KMS-11 (cell line): ENCODE results near the gene CD81.

Experiments
- H2AFZ ChIP-seq: fragments of 200-600 bp; sonication (generic); 2 replicates; pipeline ENCODE4 v1.6.1; 2016; ENCODE audit warnings: antibody characterized with exemption, mixed run types, low read depth
- H3K27ac ChIP-seq: fragments of 200-600 bp; sonication (generic); 2 replicates; pipeline ENCODE4 v1.6.1; 2016; ENCODE audit warnings: mild to moderate bottlenecking, mixed run types
- H3K27me3 ChIP-seq: fragments of 200-600 bp; sonication (generic); 2 replicates; pipeline ENCODE4 v1.6.1; 2017; ENCODE audit warnings: mild to moderate bottlenecking, low read depth, mixed run types, moderate library complexity; ENCODE audit not compliant: insufficient read depth
- H3K36me3 ChIP-seq: fragments of 200-600 bp; sonication (generic); 2 replicates; pipeline ENCODE4 v1.6.1; 2017; ENCODE audit warnings: mild to moderate bottlenecking, mixed run types; ENCODE audit not compliant: insufficient read depth
- H3K4me1 ChIP-seq: fragments of 200-600 bp; sonication (generic); 2 replicates; pipeline ENCODE4 v1.6.1; 2016; ENCODE audit warnings: mild to moderate bottlenecking, low read depth, mixed run types; ENCODE audit not compliant: poor library complexity, severe bottlenecking
- H3K4me2 ChIP-seq: fragments of 200-600 bp; sonication (generic); 2 replicates; pipeline ENCODE4 v1.7.0; 2016; ENCODE audit warnings: mild to moderate bottlenecking, mixed run types
- H3K4me3 ChIP-seq: fragments of 200-600 bp; sonication (generic); IDR thresholded peaks from 2 replicates; pipeline ENCODE4 v1.6.1; 2017; ENCODE audit warnings: low read depth, low read length, mixed read lengths; ENCODE audit not compliant: insufficient read depth
- H3K79me2 ChIP-seq: fragments of 200-600 bp; sonication (generic); 2 replicates; pipeline ENCODE4 v1.6.1; 2016; ENCODE audit warnings: low read depth, mixed run types; ENCODE audit not compliant: insufficient read depth
- H3K9ac ChIP-seq: fragments of 200-600 bp; sonication (generic); 2 replicates; pipeline ENCODE4 v1.6.1; 2016; ENCODE audit warnings: mild to moderate bottlenecking, mixed run types
- H4K20me1 ChIP-seq: fragments of 200-600 bp; sonication (generic); 2 replicates; pipeline ENCODE4 v1.6.1; 2016; ENCODE audit warnings: mild to moderate bottlenecking, mixed run types; ENCODE audit not compliant: insufficient read depth
- CTCF ChIP-seq: fragments of 200-600 bp; sonication (generic); conservative IDR thresholded peaks from 2 replicates; pipeline ENCODE4 v1.6.1; 2017; ENCODE audit warnings: low read depth, mild to moderate bottlenecking, antibody characterized with exemption, low read length, moderate library complexity, mixed read lengths

The CD81 gene

DNA sequence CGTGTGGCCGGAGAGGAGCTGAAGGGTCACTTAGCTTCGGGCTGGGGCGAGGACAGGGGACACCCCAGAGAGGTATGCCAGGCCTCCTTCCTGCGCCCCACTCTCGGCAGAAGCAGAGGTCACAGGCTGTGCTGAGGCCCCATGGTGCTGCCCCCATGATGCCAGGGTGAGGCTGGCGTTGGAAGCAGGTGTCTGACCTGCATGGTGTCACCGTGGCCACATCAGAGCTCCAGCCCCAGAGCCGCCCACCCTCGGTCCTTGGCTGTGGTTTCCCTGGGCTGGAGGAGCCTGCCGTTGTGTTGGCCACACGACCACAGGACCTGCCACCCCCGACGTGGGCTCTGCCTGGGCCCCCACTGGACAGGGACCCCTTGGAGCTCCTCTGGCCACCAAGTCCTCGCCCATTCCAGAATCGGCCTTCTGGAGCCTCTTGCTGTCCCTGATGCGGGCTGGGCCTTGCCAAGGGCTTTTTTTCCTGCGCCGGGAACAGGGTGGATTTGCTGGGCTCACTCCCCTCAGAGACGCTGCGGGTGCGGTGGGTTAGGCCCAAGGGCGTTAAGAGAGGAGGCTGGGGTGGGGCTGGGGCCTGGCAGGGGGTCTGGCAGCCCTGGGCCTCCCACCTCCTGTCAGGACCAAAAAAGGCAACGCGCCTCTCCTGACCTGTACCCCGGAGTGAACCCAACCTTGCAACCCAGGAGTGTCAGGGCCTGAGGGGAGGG is 15.3 kb downstream of the CD81 start:
- H2AFZ ChIP-seq, result no peak overlapping the region
- H3K4me3 ChIP-seq, result no peak overlapping the region
- no peak overlapping the region for H3K27ac ChIP-seq
- H3K79me2 ChIP-seq, result no peaks in the 10 kb centered on the region
- H3K4me1 ChIP-seq, result peaks cover 24% of the 10 kb centered on the region
- H3K9ac ChIP-seq, result no peak overlapping the region
- no peaks in the 10 kb centered on the region for H3K36me3 ChIP-seq
- no peak overlapping the region for H3K4me2 ChIP-seq
- no peaks in the 10 kb centered on the region for H3K27me3 ChIP-seq
- no peak for TF ChIP-seq CTCF
- H4K20me1 ChIP-seq, result no peaks in the 10 kb centered on the region

DNA sequence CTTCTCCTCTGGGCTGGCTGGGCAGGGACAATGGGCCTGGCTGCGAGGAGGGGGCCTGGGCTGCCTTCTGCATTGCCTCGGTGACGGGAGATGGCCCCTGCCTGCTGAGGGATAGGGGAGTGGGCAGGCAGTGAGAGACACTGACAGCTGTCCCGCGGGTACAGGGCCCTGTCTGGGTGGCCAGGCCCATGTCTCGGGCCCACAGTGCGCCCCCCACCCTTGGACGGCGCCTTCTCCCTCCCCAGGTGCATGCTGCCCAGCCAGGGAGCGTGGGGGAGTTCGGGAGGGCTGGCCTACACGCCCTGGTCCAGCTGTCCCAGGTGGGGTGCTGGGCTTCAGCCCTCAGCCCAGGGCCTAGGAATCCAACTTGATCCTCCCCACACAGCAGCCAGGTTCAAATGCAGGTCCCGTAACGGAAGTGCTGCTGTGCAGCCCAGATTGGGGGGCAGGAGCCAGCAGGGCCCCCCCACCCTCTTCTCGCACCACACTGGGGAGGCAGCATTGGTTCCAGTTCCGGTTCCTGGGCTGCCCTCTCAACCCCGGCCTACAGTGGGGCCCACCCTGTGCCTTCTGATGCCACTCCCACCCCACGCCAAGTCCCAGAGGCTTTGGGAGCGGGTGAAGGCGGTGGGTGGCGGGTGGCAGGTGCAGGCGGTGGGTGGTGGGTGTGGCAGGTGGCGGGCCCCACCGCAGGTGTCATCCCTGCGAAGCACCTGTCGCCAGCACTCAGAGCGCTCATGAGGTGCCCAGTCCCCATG is 16.2 kb downstream of the CD81 start:
- Histone ChIP-seq H3K27me3 (no peaks in the 10 kb centered on the region), H4K20me1 (no peaks in the 10 kb centered on the region), H3K9ac (no peak overlapping the region), H3K36me3 (no peaks in the 10 kb centered on the region), H3K4me3 (no peak overlapping the region), H2AFZ (no peak overlapping the region), H3K4me2 (no peak overlapping the region), H3K79me2 (no peaks in the 10 kb centered on the region), H3K4me1 (peaks cover 15% of the 10 kb centered on the region), H3K27ac (no peak overlapping the region)
- no peak for TF ChIP-seq CTCF

DNA sequence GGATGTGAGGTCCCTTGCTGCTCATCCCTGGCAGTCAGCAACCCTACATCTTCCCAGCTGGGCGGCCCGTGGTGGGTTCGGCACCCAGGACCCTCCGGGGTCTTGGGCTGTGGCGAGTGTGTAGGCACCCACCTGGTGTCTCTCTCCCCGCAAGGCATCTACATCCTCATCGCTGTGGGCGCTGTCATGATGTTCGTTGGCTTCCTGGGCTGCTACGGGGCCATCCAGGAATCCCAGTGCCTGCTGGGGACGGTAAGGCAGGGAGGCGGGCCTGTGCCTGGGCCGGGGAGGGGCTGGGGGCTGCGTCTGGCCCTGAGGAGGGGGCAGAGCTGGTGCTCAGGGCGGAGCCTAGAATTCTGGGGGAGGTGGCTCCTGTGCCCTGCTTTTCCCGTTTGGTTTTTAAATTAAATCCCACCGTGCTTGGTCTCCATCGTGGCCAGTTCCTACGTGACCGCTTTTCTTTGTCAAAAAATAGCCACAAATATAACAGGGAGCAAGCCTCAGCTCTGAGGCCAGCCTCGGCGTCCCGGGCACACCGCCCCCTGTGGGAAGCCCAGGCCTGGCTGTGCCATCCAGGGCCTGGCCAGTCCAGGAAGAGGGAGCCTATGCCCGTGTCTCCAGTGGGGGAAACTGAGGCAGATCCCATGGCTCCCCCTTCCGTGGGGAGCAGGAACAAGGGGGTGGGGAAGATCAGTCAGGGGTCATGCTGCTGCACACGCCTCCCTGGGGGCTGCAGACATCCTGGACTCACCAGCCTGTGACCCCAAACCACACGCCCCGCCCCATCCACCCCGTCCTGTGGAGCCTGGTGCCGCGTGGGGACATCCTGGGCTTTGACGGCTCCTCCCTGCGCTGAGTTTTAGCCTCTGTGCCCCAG is 17.1 kb downstream of the CD81 start:
- Histone ChIP-seq H4K20me1 (no peaks in the 10 kb centered on the region), H3K4me1 (peaks cover 10% of the 10 kb centered on the region)

More for the DNA sequence above, 17.1 kb downstream of the CD81 start:
- TF ChIP-seq CTCF, result no peak
- Histone ChIP-seq H2AFZ (no peak overlapping the region), H3K4me3 (no peak overlapping the region), H3K27me3 (no peaks in the 10 kb centered on the region), H3K79me2 (no peaks in the 10 kb centered on the region), H3K4me2 (no peak overlapping the region), H3K9ac (no peak overlapping the region), H3K36me3 (no peaks in the 10 kb centered on the region), H3K27ac (no peak overlapping the region)
